Spleen (tissue), 11 donors: ENCODE results near the gene ADAP1. TPM values are rescaled to one million over a fixed set of nuclear protein-coding genes. Genes with fewer than 3 reads are reported as not detected.

Experiments used
- DNase-seq: peaks from one replicate; pipeline ENCODE4 v3.0.0-alpha.2; 2020
- H3K27ac ChIP-seq, 8 donors: fragments of 200-600 bp; sonication (generic) in 7 of 8; 1 replicate in 4 of 8; 2 replicates in 4 of 8; pipeline versions ENCODE4 v1.5.0 to v1.8.0; 2016 to 2021; ENCODE audit warnings: inconsistent platforms in 4 of 8, mild to moderate bottlenecking in 4 of 8, moderate library complexity in 1 of 8
- H3K27me3 ChIP-seq, 7 donors: fragments of 200-600 bp; sonication (generic) in 6 of 7; replicated peaks in 1 of 7; 1 replicate in 4 of 7; 2 replicates in 3 of 7; pipeline versions ENCODE4 v1.5.0 to v1.8.0; 2016 to 2021; ENCODE audit warnings: inconsistent platforms in 3 of 7, mild to moderate bottlenecking in 1 of 7
- H3K36me3 ChIP-seq, 6 donors: fragments of 200-600 bp; sonication (generic) in 5 of 6; 1 replicate in 4 of 6; 2 replicates in 2 of 6; pipeline versions ENCODE4 v1.5.0 to v1.8.0; 2016 to 2021; ENCODE audit warnings: inconsistent platforms in 2 of 6
- H3K4me1 ChIP-seq, 6 donors: fragments of 200-600 bp; sonication (generic) in 5 of 6; 1 replicate in 3 of 6; 2 replicates in 3 of 6; pipeline versions ENCODE4 v1.5.0 to v1.8.0; 2016 to 2021; ENCODE audit warnings: inconsistent platforms in 3 of 6
- H3K4me3 ChIP-seq, 8 donors: fragments of 200-600 bp; sonication (generic) in 7 of 8; 1 replicate in 4 of 8; 2 replicates in 4 of 8; pipeline versions ENCODE4 v1.5.0 to v1.8.0; 2016 to 2021; ENCODE audit warnings: inconsistent platforms in 4 of 8, mild to moderate bottlenecking in 4 of 8, moderate library complexity in 2 of 8
- H3K9me3 ChIP-seq, 8 donors: fragments of 200-600 bp; sonication (generic) in 7 of 8; 1 replicate in 4 of 8; 2 replicates in 4 of 8; pipeline versions ENCODE4 v1.5.0 to v1.8.0; 2016 to 2021; ENCODE audit warnings: inconsistent platforms in 4 of 8
- CTCF ChIP-seq, 11 experiments: fragments of 200-600 bp in 7 of 11; fragments of 450-650 bp in 4 of 11; sonication (generic) in 4 of 11; IDR thresholded peaks in 8 of 11; conservative IDR thresholded peaks in 3 of 11; 1 replicate in 7 of 11; 2 replicates in 4 of 11; pipeline versions ENCODE4 v1.4.0 to v1.8.0; 2016 to 2021; ENCODE audit warnings: antibody characterized with exemption in 11 of 11, inconsistent platforms in 4 of 11, mild to moderate bottlenecking in 1 of 11
- POLR2A ChIP-seq, 3 donors: fragments of 450-650 bp; IDR thresholded peaks; one replicate each; pipeline ENCODE4 v1.5.1; 2017; ENCODE audit warnings: antibody characterized with exemption in 3 of 3, mild to moderate bottlenecking in 1 of 3
- POLR2AphosphoS5 ChIP-seq, 3 donors: sonication (generic); formaldehyde crosslinking; IDR thresholded peaks; one replicate each; pipeline ENCODE4 v1.5.1; 2017; ENCODE audit warnings: antibody characterized with exemption in 3 of 3
- WGBS, 5 donors: extraction: QIAGEN DNeasy Blood & Tissue Kit in 3 of 5; methylation state at CpG; one replicate each; pipeline versions ENCODE4 v1.1.5 to v1.1.7; 2013 to 2018; 5-methylcytosine and 5-hydroxymethylcytosine counted together
- intact Hi-C: fragments of 100-400 bp; cut with DNase I; formaldehyde crosslinking; loops from one replicate; pipeline ENCODE4 v1.15.0; 2023; ENCODE audit warnings: low total_unique reads
- polyA plus RNA-seq, 3 donors: library from polyadenylated mRNA; stranded (reverse); fragments of 200-250 nt; gene quantifications; one replicate each; pipeline ENCODE4 v1.2.1, GENCODE V29; 2013
- total RNA-seq, 7 donors: library from RNA; depleted of rRNA in 3 of 7; stranded (reverse); fragments of >200 nt in 3 of 7; fragmentation: NEBNext Ultra II Directional in 4 of 7; extraction: Animal tissue kit (Norgen Biotek cat#: 25700) in 4 of 7; gene quantifications; one replicate each; pipeline versions ENCODE4 v1.1.0 to v1.2.1, GENCODE V29; 2016 to 2021
- donor health status: healthy with polysubstance abuse.
- donor health status: DM: no; HTN: no; CAD: no; lungs with moderate emphysema.
- donor health status: DM: no; HTN: no; CAD: no.
- donor health status: Bipolar disorder and iron deficiency.
- donor health status: healthy.
- donor health status: DM: no; HTN: no; CAD: no.
- donor health status: DM: yes; HTN: yes; CAD: no.

Gene ADAP1
- total and polyA plus RNA-seq, 10 donors, result 8.7 to 38.6 (median 22.7) TPM

GRCh38 chr7:958221-959200 lies 4.0 kb upstream of the ADAP1 start:
- Histone ChIP-seq H3K36me3 (no peaks in the 10 kb centered on the region), H3K4me3 (no peak overlapping the region), H3K9me3 (no peaks in the 10 kb centered on the region), H3K27me3 (peaks cover 0 to 67% (median 16%) of the 10 kb centered on the region in 7 donors), H3K27ac (peak overlapping the region in 3 of 8 donors; percentile 36 to 80 (median 66)), H3K4me1 (peaks cover 3 to 55% (median 33%) of the 10 kb centered on the region in 6 donors)
- intact Hi-C loops, result loop anchor here (10.0 kb wide), 1 partner anchor 54 kb away; no protein-coding TSS in a partner anchor
- WGBS, 5 donors, result 74 to 89% (median 78%) methylated on average over 27 to 36 of the region's 36 CpGs
- no peak for TF ChIP-seq CTCF (IDR thresholded peaks at IDR 0.05 in 8 of 11, conservative IDR thresholded peaks at IDR 0.05 in 3 of 11)
- TF ChIP-seq POLR2A (IDR thresholded peaks at IDR 0.05), result no peak
- peak in 1 of 3 donors; percentile 2 for TF ChIP-seq POLR2AphosphoS5 (IDR thresholded peaks at IDR 0.05)
- peak; percentile 67 for DNase-seq

GRCh38 chr7:957418-958220 lies 3.1 kb upstream of the ADAP1 start:
- peak; percentile 13 to 73 (median 56) for TF ChIP-seq POLR2AphosphoS5 (IDR thresholded peaks at IDR 0.05)
- TF ChIP-seq POLR2A (IDR thresholded peaks at IDR 0.05), result no peak
- no peak for TF ChIP-seq CTCF (IDR thresholded peaks at IDR 0.05 in 8 of 11, conservative IDR thresholded peaks at IDR 0.05 in 3 of 11)
- 75 to 84% (median 79%) methylated on average over 21 to 32 of the region's 32 CpGs for WGBS, 5 donors
- no peaks in the 10 kb centered on the region for H3K9me3 ChIP-seq
- intact Hi-C loops, result loop anchor here (10.0 kb wide), 1 partner anchor 53 kb away; no protein-coding TSS in a partner anchor
- H3K4me3 ChIP-seq, result no peak overlapping the region
- peaks cover 6 to 55% (median 33%) of the 10 kb centered on the region in 6 donors for H3K4me1 ChIP-seq
- no peaks in the 10 kb centered on the region for H3K36me3 ChIP-seq
- peak; percentile 91 for DNase-seq
- H3K27me3 ChIP-seq, result peaks cover 0 to 67% (median 25%) of the 10 kb centered on the region in 7 donors
- peak overlapping the region in 4 of 8 donors; percentile 36 to 80 (median 51) for H3K27ac ChIP-seq

- no peak overlapping the region for H3K27ac ChIP-seq
- 86 to 97% (median 87%) methylated on average over 10 of the region's 10 CpGs for WGBS, 5 donors
- peak; percentile 64 for DNase-seq
- peaks cover 0 to 65% (median 22%) of the 10 kb centered on the region in 7 donors for H3K27me3 ChIP-seq
- H3K36me3 ChIP-seq, result no peaks in the 10 kb centered on the region
- no peaks in the 10 kb centered on the region for H3K9me3 ChIP-seq
- TF ChIP-seq CTCF (IDR thresholded peaks at IDR 0.05 in 8 of 11, conservative IDR thresholded peaks at IDR 0.05 in 3 of 11) (no peak), POLR2A (IDR thresholded peaks at IDR 0.05) (no peak), POLR2AphosphoS5 (IDR thresholded peaks at IDR 0.05) (no peak)
- H3K4me1 ChIP-seq, result peaks cover 6 to 60% (median 33%) of the 10 kb centered on the region in 6 donors
- H3K4me3 ChIP-seq, result no peak overlapping the region
- intact Hi-C loops, result loop anchor here (10.0 kb wide), 1 partner anchor 51 kb away; no protein-coding TSS in a partner anchor
These were observed 1.6 kb upstream of the ADAP1 start for GRCh38 chr7:956031-956430.
